HepG2 (cell line): Measurements from ENCODE around the gene NAT14. TPM values are rescaled to one million over a fixed set of nuclear protein-coding genes. Genes with fewer than 3 reads are reported as not detected.

Experiments used
- ATAC-seq: fragments of 200-7000 bp; cut with Tn5 transposase; 3 replicates; pipeline ENCODE4 v1.9.1; 2020; ENCODE audit warnings: mild to moderate bottlenecking, moderate library complexity
- BruUV-seq: library from RNA; stranded (reverse); fragments of 400-500 nt; replicated peaks from 2 replicates; lab custom pipeline; 2021; lab: Mats Ljungman, UMichigan
- CTCF ChIA-PET: fragments of 300-600 bp; formaldehyde crosslinking; extraction: SDS; loops from one replicate; lab custom pipeline; 2021; ENCODE audit warnings: low total read pairs, inconsistent platforms, low intra/inter-chr PET ratio; lab: Yijun Ruan, JAX
- POLR2A ChIA-PET: fragments of 350-600 bp; sonication (Branson Sonifier 250); formaldehyde crosslinking; loops from one replicate; lab custom pipeline; 2020; ENCODE audit warnings: antibody characterized with exemption, inconsistent platforms; lab: Yijun Ruan, JAX
- DNase-seq: peaks from one replicate; pipeline ENCODE4 v3.0.0-alpha.2; 2015; ENCODE audit warnings: low spot score
- FAIRE-seq: peaks from 3 replicates; lab custom pipeline; 2011; peaks lifted over from hg19 to GRCh38; lab: Jason Lieb, UNC
- H2AFZ ChIP-seq: one replicate; pipeline ENCODE4 v1.6.1; 2011; ENCODE audit warnings: low read length, inconsistent platforms
- H3K27ac ChIP-seq: fragments of 300-600 bp; 3 replicates; pipeline ENCODE4 v1.8.0; 2011; ENCODE audit warnings: mixed run types, mild to moderate bottlenecking, mixed read lengths, low read length, inconsistent platforms; ENCODE audit not compliant: insufficient read depth; ENCODE audit errors: extremely low read length
- H3K27me3 ChIP-seq, 2 experiments: fragments of 200-600 bp in 1 of 2; 2 replicates in 1 of 2; 3 replicates in 1 of 2; pipeline versions ENCODE4 v1.6.0 to v1.8.0; 2011; ENCODE audit warnings: low read length in 2 of 2, mild to moderate bottlenecking in 2 of 2, moderate library complexity in 2 of 2, inconsistent platforms in 1 of 2; ENCODE audit not compliant: insufficient read depth in 2 of 2, control insufficient read depth in 1 of 2
- H3K36me3 ChIP-seq, 2 experiments: fragments of 200-600 bp in 1 of 2; replicated peaks in 1 of 2; 2 replicates in 1 of 2; 3 replicates in 1 of 2; pipeline versions ENCODE4 v1.5.1 to v1.8.0; 2011; ENCODE audit warnings: low read length in 2 of 2, inconsistent platforms in 1 of 2; ENCODE audit not compliant: insufficient read depth in 2 of 2, control insufficient read depth in 1 of 2
- H3K4me1 ChIP-seq: 2 replicates; pipeline ENCODE4 v1.5.1; 2012; ENCODE audit warnings: low read length, inconsistent platforms; ENCODE audit not compliant: insufficient read depth
- H3K4me2 ChIP-seq: 2 replicates; pipeline ENCODE4 v1.6.0; 2011; ENCODE audit warnings: low read depth, low read length, inconsistent platforms
- H3K4me3 ChIP-seq, 3 experiments: fragments of 200-600 bp in 1 of 3; sonication (generic), shearing (Covaris generic) in 1 of 3; replicated peaks in 1 of 3; 2 replicates each; pipeline ENCODE4 v1.5.1; 2011 to 2016; ENCODE audit warnings: low read length in 3 of 3, inconsistent platforms in 2 of 3, low read depth in 2 of 3, mild to moderate bottlenecking in 2 of 3, control low read depth in 1 of 3, mixed read lengths in 1 of 3; ENCODE audit not compliant: insufficient read depth in 1 of 3
- H3K79me2 ChIP-seq: one replicate; pipeline ENCODE4 v1.6.1; 2011; ENCODE audit warnings: low read length, inconsistent platforms; ENCODE audit not compliant: insufficient read depth
- H3K9ac ChIP-seq: 2 replicates; pipeline ENCODE4 v1.6.0; 2011; ENCODE audit warnings: mild to moderate bottlenecking, low read depth, low read length, inconsistent platforms; ENCODE audit not compliant: insufficient read depth
- H3K9me3 ChIP-seq: 2 replicates; pipeline ENCODE4 v1.5.1; 2012; ENCODE audit warnings: mild to moderate bottlenecking, low read length
- H4K20me1 ChIP-seq: 2 replicates; pipeline ENCODE4 v1.6.0; 2011; ENCODE audit warnings: inconsistent platforms, mild to moderate bottlenecking, low read length, moderate library complexity; ENCODE audit not compliant: insufficient read depth
- BRF2 ChIP-seq: sonication (generic); formaldehyde crosslinking; IDR thresholded peaks from 2 replicates; pipeline ENCODE4 v1.8.1; 2022; ENCODE audit warnings: mild to moderate bottlenecking, missing genetic modification reagents
- CHD4 ChIP-seq: fragments of 200-600 bp; sonication (generic); IDR thresholded peaks from 2 replicates; pipeline ENCODE4 v1.7.0; 2017; ENCODE audit warnings: mild to moderate bottlenecking, low read length, borderline replicate concordance
- FOSL2 ChIP-seq: sonication (generic); formaldehyde crosslinking; IDR thresholded peaks from 2 replicates; pipeline ENCODE4 v1.4.0; 2020; ENCODE audit warnings: missing genetic modification reagents
- HNRNPK ChIP-seq: fragments of 200-400 bp; formaldehyde crosslinking; IDR thresholded peaks from 2 replicates; pipeline ENCODE4 v1.6.1; 2018; ENCODE audit warnings: low read length, low read depth, moderate library complexity, mild to moderate bottlenecking; ENCODE audit not compliant: poor library complexity, severe bottlenecking
- KDM4B ChIP-seq: sonication (generic); formaldehyde crosslinking; IDR thresholded peaks from 2 replicates; pipeline ENCODE4 v1.4.0; 2020; ENCODE audit warnings: missing genetic modification reagents
- MAFK ChIP-seq, 2 experiments: IDR thresholded peaks in 1 of 2; conservative IDR thresholded peaks in 1 of 2; 2 replicates each; pipeline ENCODE4 v1.6.1; 2011; ENCODE audit warnings: improper control_type of control experiment in 2 of 2, low read length in 2 of 2
- MTERF4 ChIP-seq: sonication (generic); formaldehyde crosslinking; IDR thresholded peaks from 2 replicates; pipeline ENCODE4 v1.8.0; 2023; ENCODE audit warnings: mild to moderate bottlenecking, missing genetic modification reagents
- SATB2 ChIP-seq: sonication (generic); formaldehyde crosslinking; IDR thresholded peaks from 2 replicates; pipeline ENCODE4 v1.5.0; 2020; ENCODE audit warnings: missing genetic modification reagents
- ZFP90 ChIP-seq: sonication (generic); formaldehyde crosslinking; IDR thresholded peaks from 2 replicates; pipeline ENCODE4 v1.8.0; 2022; ENCODE audit warnings: missing genetic modification reagents, mild to moderate bottlenecking, inconsistent platforms, borderline replicate concordance
- ZKSCAN1 ChIP-seq: fragments of 150-350 bp; IDR thresholded peaks from 2 replicates; pipeline ENCODE4 v1.6.1; 2014; ENCODE audit warnings: low read length
- ZKSCAN8 ChIP-seq: IDR thresholded peaks from 2 replicates; pipeline ENCODE4 v1.6.1; 2016; ENCODE audit warnings: borderline replicate concordance, missing genetic modification reagents, missing compliant biosample characterization
- ZNF598 ChIP-seq: sonication (generic); formaldehyde crosslinking; IDR thresholded peaks from 2 replicates; pipeline ENCODE4 v1.5.1; 2020; ENCODE audit warnings: mild to moderate bottlenecking, missing genetic modification reagents, borderline replicate concordance
- ZNF766 ChIP-seq: sonication (generic); formaldehyde crosslinking; IDR thresholded peaks from 2 replicates; pipeline ENCODE4 v1.5.0; 2020; ENCODE audit warnings: missing genetic modification reagents, borderline replicate concordance
- WGBS: methylation state at CpG from one replicate; pipeline ENCODE4 v1.1.6; 2017; ENCODE audit warnings: low lambda C conversion rate; 5-methylcytosine and 5-hydroxymethylcytosine counted together
- in situ Hi-C: cut with HindIII; loops from 2 replicates; pipeline ENCODE4 v1.10.0; 2017; ENCODE audit warnings: low pct_unique_long_range_greater_than_20kb; ENCODE audit not compliant: extremely low pct_ligation_motif_present
- intact Hi-C: fragments of 100-400 bp; cut with micrococcal nuclease; formaldehyde crosslinking; loops from one replicate; pipeline ENCODE4 v1.10.0; 2022; ENCODE audit not compliant: unreplicated experiment
- polyA plus RNA-seq, 8 experiments: library from polyadenylated mRNA; depleted of rRNA in 3 of 8; stranded (reverse) in 7 of 8; unstranded in 1 of 8; fragments of >200 nt; fragmentation: Illumina TruSeq in 4 of 8; extraction: Trizol in 4 of 8; gene quantifications; 2 replicates each; pipeline versions ENCODE4 v1.2.1 to v1.2.3, GENCODE V29; 2011 to 2016; ENCODE audit warnings: low read depth in 4 of 8, missing spikeins in 1 of 8, mixed read lengths in 1 of 8; ENCODE audit not compliant: insufficient read depth in 1 of 8
- total RNA-seq, 5 experiments: library from RNA; depleted of rRNA; stranded (reverse); fragments of >200 nt; fragmentation: Illumina TruSeq; extraction: Trizol; gene quantifications; 2 replicates each; pipeline ENCODE4 v1.2.3, GENCODE V29; 2016; ENCODE audit warnings: low read depth in 1 of 5

The NAT14 gene
- total and polyA plus RNA-seq, 2 of the 13 experiments (the other 11 are each of a cell fraction or from before 2014, with no cell fraction given), result 20.7 to 22.3 TPM

- no peaks in the 10 kb centered on the region for H4K20me1 ChIP-seq
- no peak for FAIRE-seq
- no peak overlapping the region for H3K4me3 ChIP-seq
- 0 out of 2 replicates have a peak overlapping the region, but pooled peaks have one; percentile 39 for H3K4me2 ChIP-seq
- CTCF ChIA-PET, result no interaction called here
- ATAC-seq, result no peak
- H3K4me1 ChIP-seq, result peaks cover 69% of the 10 kb centered on the region
- H3K27ac ChIP-seq, result no peak overlapping the region
- TF ChIP-seq HNRNPK, result peak; percentile 24
- no peak for TF ChIP-seq ZNF766
- no peak for TF ChIP-seq SATB2 (CRISPR knock-in tag)
- 0 out of 4 replicates have a peak, but pooled peaks of 1 of the 2 experiments have one; percentile 5 for TF ChIP-seq MAFK (conservative IDR thresholded peaks at IDR 0.05 in 1 of 2, IDR thresholded peaks at IDR 0.05 in 1 of 2; ENCODE audit: low read length in 2 of 2)
- TF ChIP-seq ZKSCAN8 (CRISPR knock-in tag), result peak; percentile 87; the same call in 1 of the 2 replicates
- TF ChIP-seq ZKSCAN1, result peak; percentile 52; the same call in 1 of the 2 replicates
- TF ChIP-seq, all 625 proteins: peak for 4
- peaks cover 11% of the 10 kb centered on the region for H3K79me2 ChIP-seq
- H3K9me3 ChIP-seq, result no peaks in the 10 kb centered on the region
- H3K27me3 ChIP-seq, result no peaks in the 10 kb centered on the region; a peak in 1 of 5 replicates
- WGBS, result 50% methylated on average over 2 of the region's 23 CpGs
- in situ Hi-C loops (no loop called here), intact Hi-C loops (no loop called here)
- H3K9ac ChIP-seq, result no peak overlapping the region
- no peaks in the 10 kb centered on the region for H3K36me3 ChIP-seq
- H2AFZ ChIP-seq, result no peak overlapping the region
- POLR2A ChIA-PET, result no interaction called here
- no TSS peak for BruUV-seq
- DNase-seq, result no peak
Measured at GRCh38 chr19:55464039-55464661, 20.8 kb upstream of the NAT14 start.

GRCh38 chr19:55464662-55465054 lies 20.3 kb upstream of the NAT14 start, which contains the start of gene C19orf85:
Gene C19orf85 (minus strand): TSS chr19:55464751. CDS start chr19:55464554, 197 bp downstream.
- no peaks in the 10 kb centered on the region; a peak in 1 of 5 replicates for H3K27me3 ChIP-seq
- in situ Hi-C loops (no loop called here), intact Hi-C loops (no loop called here)
- no TSS peak for BruUV-seq
- H3K4me2 ChIP-seq, result peak within 1 kb of the TSS; percentile 39; the same call in 1 of the 2 replicates
- H2AFZ ChIP-seq, result no peak within 1 kb of the TSS
- 39% methylated on average over 11 of the region's 14 CpGs for WGBS
- H3K9ac ChIP-seq, result no peak within 1 kb of the TSS
- DNase-seq (no peak), FAIRE-seq (no peak), ATAC-seq (no peak)
- POLR2A ChIA-PET, result no interaction called here
- H3K27ac ChIP-seq, result no peak within 1 kb of the TSS
- no peaks in the 10 kb centered on the region for H3K36me3 ChIP-seq
- CTCF ChIA-PET, result no interaction called here
- no peak within 1 kb of the TSS; a peak in 1 of 6 replicates for H3K4me3 ChIP-seq
- no peaks in the 10 kb centered on the region for H4K20me1 ChIP-seq
- peaks cover 6% of the 10 kb centered on the region for H3K79me2 ChIP-seq
- TF ChIP-seq FOSL2 (CRISPR knock-in tag) (no peak), BRF2 (no peak), CHD4 (no peak), KDM4B (CRISPR knock-in tag) (no peak), ZFP90 (CRISPR knock-in tag) (no peak), ZNF598 (CRISPR knock-in tag) (no peak), MTERF4 (CRISPR knock-in tag) (no peak)
- peaks cover 64% of the 10 kb centered on the region for H3K4me1 ChIP-seq
- H3K9me3 ChIP-seq, result no peaks in the 10 kb centered on the region
